T-helper 22 cell (primary cell): Measurements from ENCODE around the gene NUP210L.

Experiments
- DNase-seq: peaks from one replicate; pipeline ENCODE4 v3.0.0-alpha.2; 2020; ENCODE audit warnings: low read depth

Gene NUP210L

GRCh38 chr1:154154534-154155191 is at the start of gene NUP210L:
Gene NUP210L (minus strand): TSS chr1:154155073.
- DNase-seq: no peak

GRCh38 chr1:154199563-154199879 is 44.6 kb upstream of the NUP210L start:
- DNase-seq: no peak

GRCh38 chr1:154198756-154199562 is 44.1 kb upstream of the NUP210L start:
- DNase-seq: no peak

- no peak for DNase-seq
Observed at GRCh38 chr1:154193821-154194220, 38.9 kb upstream of the NUP210L start.

GRCh38 chr1:154192476-154192875 is 37.6 kb upstream of the NUP210L start:
- DNase-seq: no peak

GRCh38 chr1:154191990-154192461 is 37.2 kb upstream of the NUP210L start, which contains the start of gene TPM3:
Gene TPM3 (minus strand): TSS chr1:154192100. CDS start chr1:154192018, 82 bp downstream.
- DNase-seq: no peak

- DNase-seq: no peak
Observed at GRCh38 chr1:154190550-154190949, 35.7 kb upstream of the NUP210L start.

GRCh38 chr1:154186852-154187501 is 32.1 kb upstream of the NUP210L start:
- no peak for DNase-seq

GRCh38 chr1:154186177-154186576 is 31.3 kb upstream of the NUP210L start:
- peak; percentile 14 for DNase-seq

- DNase-seq: peak; percentile 89
Observed at GRCh38 chr1:154183046-154183915, 28.4 kb upstream of the NUP210L start.

- peak; percentile 71 for DNase-seq
Observed at GRCh38 chr1:154182344-154183045, 27.6 kb upstream of the NUP210L start.

GRCh38 chr1:154181944-154182343 is 27.1 kb upstream of the NUP210L start:
- DNase-seq: no peak

- DNase-seq: no peak
Observed at GRCh38 chr1:154179946-154180687, 25.2 kb upstream of the NUP210L start.

GRCh38 chr1:154178911-154179811 is 24.3 kb upstream of the NUP210L start:
- no peak for DNase-seq

GRCh38 chr1:154178013-154178412 is 23.1 kb upstream of the NUP210L start:
- no peak for DNase-seq

- no peak for DNase-seq
Observed at GRCh38 chr1:154176337-154176736, 21.5 kb upstream of the NUP210L start.

GRCh38 chr1:154174654-154175053 is 19.8 kb upstream of the NUP210L start:
- no peak for DNase-seq

GRCh38 chr1:154171880-154172279 is 17.0 kb upstream of the NUP210L start:
- no peak for DNase-seq

GRCh38 chr1:154171223-154171583 is 16.3 kb upstream of the NUP210L start:
- no peak for DNase-seq
